A673 (cell line): ENCODE results near the gene TDP1. TPM values are rescaled to one million over a fixed set of nuclear protein-coding genes. Genes with fewer than 3 reads are reported as not detected.

ENCODE experiments used
- BruUV-seq: library from RNA; stranded (reverse); fragments of 400-500 nt; replicated peaks from 2 replicates; lab custom pipeline; 2021; lab: Mats Ljungman, UMichigan
- CTCF ChIA-PET: fragments of 300-600 bp; sonication (Branson Sonifier 250); formaldehyde crosslinking; loops from one replicate; lab custom pipeline; 2022; ENCODE audit warnings: antibody characterized with exemption; lab: Charles Lee
- POLR2A ChIA-PET: fragments of 300-600 bp; sonication (Branson Sonifier 250); formaldehyde crosslinking; loops from one replicate; lab custom pipeline; 2022; ENCODE audit warnings: antibody characterized with exemption; ENCODE audit not compliant: low non-redundant PET; lab: Charles Lee
- DNase-seq: peaks from one replicate; pipeline ENCODE4 v3.0.0-alpha.2; 2015; ENCODE audit warnings: low spot score
- H3K27ac ChIP-seq: fragments of 200-600 bp; sonication (generic); 2 replicates; pipeline ENCODE4 v1.5.1; 2016; ENCODE audit warnings: mixed run types, low read depth, mild to moderate bottlenecking, mixed read lengths, antibody characterized with exemption, low read length; ENCODE audit not compliant: poor library complexity, severe bottlenecking
- H3K27me3 ChIP-seq: fragments of 200-600 bp; sonication (generic); replicated peaks from 2 replicates; pipeline ENCODE4 v1.6.1; 2017; ENCODE audit warnings: mixed run types, low read depth, mild to moderate bottlenecking, mixed read lengths, antibody characterized with exemption, low read length; ENCODE audit not compliant: insufficient read depth, poor library complexity
- H3K36me3 ChIP-seq: fragments of 200-600 bp; sonication (generic); 2 replicates; pipeline ENCODE4 v1.6.1; 2016; ENCODE audit warnings: mixed run types, mild to moderate bottlenecking, mixed read lengths, antibody characterized with exemption, low read length; ENCODE audit not compliant: insufficient read depth, poor library complexity, severe bottlenecking
- H3K4me1 ChIP-seq: fragments of 200-600 bp; sonication (generic); 2 replicates; pipeline ENCODE4 v1.6.1; 2017; ENCODE audit warnings: mixed run types, mild to moderate bottlenecking, mixed read lengths, antibody characterized with exemption, low read length; ENCODE audit not compliant: insufficient read depth, poor library complexity, severe bottlenecking
- H3K4me3 ChIP-seq: fragments of 200-600 bp; sonication (generic); 2 replicates; pipeline ENCODE4 v1.5.1; 2016; ENCODE audit warnings: low read depth, mixed run types, mild to moderate bottlenecking, mixed read lengths, low read length; ENCODE audit not compliant: poor library complexity, severe bottlenecking
- H3K9me3 ChIP-seq: fragments of 200-600 bp; sonication (generic); 2 replicates; pipeline ENCODE4 v1.6.1; 2016; ENCODE audit warnings: mixed run types, low read depth, mild to moderate bottlenecking, mixed read lengths, antibody characterized with exemption, low read length; ENCODE audit not compliant: poor library complexity, severe bottlenecking
- EZH2 ChIP-seq: fragments of 200-600 bp; sonication (generic); IDR thresholded peaks from 2 replicates; pipeline ENCODE4 v1.6.1; 2017; ENCODE audit warnings: borderline replicate concordance, low read depth, mild to moderate bottlenecking, mixed read lengths, antibody characterized with exemption, low read length; ENCODE audit not compliant: poor library complexity, severe bottlenecking
- intact Hi-C: fragments of 100-400 bp; cut with micrococcal nuclease; formaldehyde crosslinking; loops from one replicate; pipeline ENCODE4 v1.10.0; 2022; ENCODE audit not compliant: unreplicated experiment
- total RNA-seq: library from RNA; stranded (reverse); gene quantifications from 2 replicates; pipeline ENCODE4 v1.2.3, GENCODE V29; 2021
- TF ChIP-seq, protein P1 (sequence below): fragments of 300-800, 200-600 bp; sonication (generic); conservative IDR thresholded peaks from 2 replicates; pipeline ENCODE4 v1.5.1; 2017; ENCODE audit warnings: low read depth, mild to moderate bottlenecking, antibody characterized with exemption, low read length, moderate library complexity, mixed read lengths

Gene TDP1
- total RNA-seq, 1 experiment from 2014 or later = 45.6 TPM

DNA sequence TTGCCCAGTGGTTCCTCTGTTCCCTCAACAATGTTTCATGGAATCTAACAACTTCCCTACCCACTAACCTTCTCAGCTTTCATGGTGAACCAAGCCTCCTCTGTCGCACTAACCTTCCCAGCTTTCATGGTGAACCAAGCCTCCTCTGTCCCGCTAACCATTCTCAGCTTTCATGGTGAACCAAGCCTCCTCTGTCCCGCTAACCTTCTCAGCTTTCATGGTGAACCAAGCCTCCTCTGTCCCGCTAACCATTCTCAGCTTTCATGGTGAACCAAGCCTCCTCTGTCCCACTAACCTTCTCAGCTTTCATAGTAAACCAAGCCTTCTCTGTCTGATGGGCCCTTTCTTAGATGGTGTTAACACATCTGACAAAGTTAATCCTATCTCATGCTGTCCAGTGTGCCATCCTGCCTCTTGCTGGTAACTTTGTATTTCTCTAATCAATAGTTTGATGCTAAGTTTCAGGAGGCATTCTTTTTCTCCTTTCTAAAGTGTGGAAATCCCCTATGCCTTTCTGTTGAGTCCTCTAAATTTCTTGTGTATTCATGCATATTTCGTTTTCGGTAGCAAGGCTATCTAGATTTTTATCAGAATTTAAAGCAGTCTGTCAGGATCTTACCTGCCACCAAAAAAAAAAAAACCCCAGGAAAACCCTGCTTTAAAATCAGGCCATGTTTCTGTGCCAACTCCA lies 79.3 kb downstream of the TDP1 start:
- no peak for DNase-seq
- CTCF ChIA-PET = no interaction called here
- Histone ChIP-seq H3K27ac (no peak overlapping the region), H3K4me3 (no peak overlapping the region), H3K36me3 (peaks cover 41% of the 10 kb centered on the region), H3K9me3 (no peaks in the 10 kb centered on the region), H3K27me3 (no peaks in the 10 kb centered on the region), H3K4me1 (no peaks in the 10 kb centered on the region)
- no peak for TF ChIP-seq EZH2
- TF ChIP-seq, protein P1, sequence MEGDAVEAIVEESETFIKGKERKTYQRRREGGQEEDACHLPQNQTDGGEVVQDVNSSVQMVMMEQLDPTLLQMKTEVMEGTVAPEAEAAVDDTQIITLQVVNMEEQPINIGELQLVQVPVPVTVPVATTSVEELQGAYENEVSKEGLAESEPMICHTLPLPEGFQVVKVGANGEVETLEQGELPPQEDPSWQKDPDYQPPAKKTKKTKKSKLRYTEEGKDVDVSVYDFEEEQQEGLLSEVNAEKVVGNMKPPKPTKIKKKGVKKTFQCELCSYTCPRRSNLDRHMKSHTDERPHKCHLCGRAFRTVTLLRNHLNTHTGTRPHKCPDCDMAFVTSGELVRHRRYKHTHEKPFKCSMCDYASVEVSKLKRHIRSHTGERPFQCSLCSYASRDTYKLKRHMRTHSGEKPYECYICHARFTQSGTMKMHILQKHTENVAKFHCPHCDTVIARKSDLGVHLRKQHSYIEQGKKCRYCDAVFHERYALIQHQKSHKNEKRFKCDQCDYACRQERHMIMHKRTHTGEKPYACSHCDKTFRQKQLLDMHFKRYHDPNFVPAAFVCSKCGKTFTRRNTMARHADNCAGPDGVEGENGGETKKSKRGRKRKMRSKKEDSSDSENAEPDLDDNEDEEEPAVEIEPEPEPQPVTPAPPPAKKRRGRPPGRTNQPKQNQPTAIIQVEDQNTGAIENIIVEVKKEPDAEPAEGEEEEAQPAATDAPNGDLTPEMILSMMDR = no peak
- intact Hi-C loops = no loop called here
- no TSS peak for BruUV-seq
- POLR2A ChIA-PET = no interaction called here

DNA sequence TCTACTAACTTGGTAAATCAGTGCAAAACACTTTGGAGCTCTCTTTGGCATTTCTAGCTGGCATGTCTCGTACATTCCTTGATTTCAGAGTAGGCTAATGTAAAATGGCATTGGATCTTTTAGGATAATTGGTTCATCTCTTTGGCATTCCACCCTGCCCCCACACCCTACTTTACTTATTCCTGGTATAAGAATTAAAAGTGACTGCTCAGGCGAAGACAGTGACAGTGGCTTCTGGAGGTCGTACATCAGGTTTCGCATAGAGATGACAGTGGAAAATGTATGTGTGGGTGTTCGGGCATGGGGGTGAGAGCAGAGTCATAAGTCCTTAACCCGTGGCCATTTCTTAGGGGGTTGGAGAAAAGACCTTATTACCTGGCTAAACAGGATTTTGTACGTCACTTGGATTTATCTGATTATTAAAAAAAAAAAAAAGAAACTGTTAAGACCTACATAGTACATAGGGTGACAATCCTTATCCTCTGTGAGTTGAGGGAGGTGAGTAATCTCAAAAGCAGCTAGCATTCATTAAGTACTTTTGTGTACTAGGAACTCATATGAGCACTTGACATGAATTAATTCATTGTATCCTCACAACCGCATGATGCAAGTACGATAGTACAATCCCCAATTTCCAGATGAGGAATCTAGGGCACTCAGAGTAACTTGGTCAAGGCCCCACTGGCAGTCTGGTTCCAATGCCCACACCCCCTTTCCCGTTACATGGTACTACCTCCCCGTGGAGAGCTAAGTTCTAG lies 83.7 kb downstream of the TDP1 start:
- no peak for TF ChIP-seq EZH2
- TF ChIP-seq, protein P1 = no peak
- POLR2A ChIA-PET = no interaction called here
- H3K36me3 ChIP-seq = peaks cover 21% of the 10 kb centered on the region
- no TSS peak for BruUV-seq
- CTCF ChIA-PET = no interaction called here
- intact Hi-C loops = no loop called here
- no peaks in the 10 kb centered on the region for H3K27me3 ChIP-seq
- no peaks in the 10 kb centered on the region for H3K4me1 ChIP-seq
- H3K9me3 ChIP-seq = no peaks in the 10 kb centered on the region
- DNase-seq = no peak
- H3K27ac ChIP-seq = no peak overlapping the region
- no peak overlapping the region for H3K4me3 ChIP-seq

DNA sequence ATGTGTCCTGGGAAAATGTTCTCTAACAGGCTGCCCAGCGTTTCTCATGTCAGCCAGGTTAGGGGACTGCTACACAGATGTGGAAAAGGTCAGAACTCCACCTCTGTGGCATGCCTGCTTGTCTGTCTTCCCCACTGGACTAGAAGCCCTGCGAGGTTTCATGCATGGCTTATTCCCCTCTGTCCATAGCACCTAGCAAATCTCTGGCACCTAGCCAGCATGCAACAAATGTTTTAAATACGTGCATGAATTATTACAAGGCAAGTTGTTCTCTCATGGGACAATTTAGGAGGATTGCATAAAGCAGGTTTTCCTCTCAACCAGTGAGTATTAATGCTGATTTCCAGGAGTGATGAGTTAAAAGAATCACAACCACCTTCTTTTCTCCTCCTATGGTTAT lies 84.7 kb downstream of the TDP1 start:
- BruUV-seq = no TSS peak
- no peak for DNase-seq
- no peaks in the 10 kb centered on the region for H3K9me3 ChIP-seq
- peaks cover 17% of the 10 kb centered on the region for H3K36me3 ChIP-seq
- H3K27me3 ChIP-seq = no peaks in the 10 kb centered on the region
- no peak overlapping the region for H3K4me3 ChIP-seq
- ChIA-PET CTCF (no interaction called here), POLR2A (no interaction called here)
- intact Hi-C loops = no loop called here
- TF ChIP-seq, protein P1 = no peak
- TF ChIP-seq EZH2 = no peak
- H3K27ac ChIP-seq = no peak overlapping the region
- no peaks in the 10 kb centered on the region for H3K4me1 ChIP-seq
